Iris pigment epithelial cell (primary cell): ENCODE data around the gene RGS3.
"Not testable (repeated sequence)": the region's sequence is repeated elsewhere in the genome, so short reads cannot be mapped to it uniquely, and the experiment has no call there.

ENCODE experiments used
- DNase-seq: peaks from one replicate; pipeline ENCODE4 v3.0.0-alpha.2; 2011; ENCODE audit warnings: low read depth

The RGS3 gene

GRCh38 chr9:113488490-113488889, 25.0 kb downstream of the RGS3 start:
- DNase-seq: no peak

DNA sequence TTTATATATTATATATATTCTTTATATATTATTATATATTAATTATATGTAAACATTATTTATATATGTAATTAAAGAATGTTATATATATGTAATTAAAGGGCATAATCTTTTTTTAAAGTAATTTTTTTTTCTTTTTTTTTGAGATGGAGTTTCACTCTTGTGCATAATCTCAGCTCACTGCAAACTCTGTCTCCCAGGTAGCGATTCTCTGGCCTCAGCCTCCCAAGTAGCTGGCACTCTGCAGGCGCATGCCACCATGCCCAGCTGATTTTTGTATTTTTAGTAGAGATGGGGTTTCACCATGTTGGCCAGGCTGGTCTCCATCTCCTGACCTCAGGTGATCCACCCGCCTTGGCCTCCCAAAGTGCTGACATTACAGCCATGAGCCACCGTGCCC, 27.6 kb downstream of the RGS3 start:
- DNase-seq: not testable (repeated sequence)

DNA sequence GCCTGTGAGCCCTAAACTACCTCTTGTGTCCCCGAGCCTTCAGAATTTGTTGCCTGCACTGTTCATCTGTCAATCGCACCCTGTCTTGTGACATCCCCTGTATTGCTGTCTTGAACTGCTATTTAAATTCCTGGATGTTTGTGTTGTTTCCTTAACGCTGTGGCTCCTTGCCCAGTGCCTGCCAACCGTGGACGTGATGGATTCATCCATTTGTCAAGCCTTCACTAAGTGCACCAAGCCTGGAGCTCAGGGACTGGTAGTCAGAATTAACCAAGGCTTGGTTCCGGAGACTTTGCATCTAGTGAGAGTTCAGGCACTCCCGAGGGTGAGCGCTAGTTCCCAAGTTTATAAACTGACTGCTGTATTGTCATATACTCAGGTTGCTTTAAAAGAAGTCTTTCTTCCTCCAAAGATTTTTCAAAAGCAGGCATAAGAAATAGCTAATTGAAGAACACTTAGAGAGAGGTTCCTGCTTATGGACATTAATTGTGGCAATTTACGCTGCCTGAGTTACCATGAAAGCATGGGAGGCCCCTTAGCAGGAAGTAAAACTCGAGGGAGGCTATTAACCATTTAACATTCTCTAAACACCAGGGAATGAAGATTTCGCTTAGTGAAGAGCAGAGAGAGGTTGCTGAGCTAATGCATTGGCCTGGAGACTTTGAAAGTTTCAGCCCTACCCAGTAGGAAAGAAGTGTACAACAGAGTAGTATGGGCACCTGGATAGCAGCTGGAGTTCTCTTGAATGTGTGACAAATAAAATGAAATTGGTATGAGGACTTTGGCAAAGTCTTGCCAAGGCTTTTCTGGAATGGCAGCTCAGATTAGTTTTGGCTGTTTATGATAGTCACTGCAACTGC, 29.0 kb downstream of the RGS3 start:
- peak; percentile 36 for DNase-seq

DNA sequence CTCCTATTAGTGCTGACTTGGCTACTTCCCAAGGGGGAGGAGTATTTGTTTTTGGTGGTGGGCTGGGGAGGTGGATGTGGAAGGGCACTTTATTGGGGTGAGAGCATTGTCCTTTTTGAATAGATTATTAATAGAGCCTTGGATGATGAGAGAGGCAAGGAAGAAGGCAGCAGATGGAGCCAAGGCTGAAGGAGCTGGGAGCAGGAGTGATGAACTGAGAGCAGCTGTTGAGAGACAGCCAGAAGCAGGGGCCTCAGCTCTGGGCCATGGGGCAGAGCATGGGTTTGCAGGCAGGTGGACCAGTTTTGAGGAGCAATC, 29.6 kb downstream of the RGS3 start:
- DNase-seq: no peak

- no peak for DNase-seq
Observed at GRCh38 chr9:113495526-113495925, 32.0 kb downstream of the RGS3 start.

DNA sequence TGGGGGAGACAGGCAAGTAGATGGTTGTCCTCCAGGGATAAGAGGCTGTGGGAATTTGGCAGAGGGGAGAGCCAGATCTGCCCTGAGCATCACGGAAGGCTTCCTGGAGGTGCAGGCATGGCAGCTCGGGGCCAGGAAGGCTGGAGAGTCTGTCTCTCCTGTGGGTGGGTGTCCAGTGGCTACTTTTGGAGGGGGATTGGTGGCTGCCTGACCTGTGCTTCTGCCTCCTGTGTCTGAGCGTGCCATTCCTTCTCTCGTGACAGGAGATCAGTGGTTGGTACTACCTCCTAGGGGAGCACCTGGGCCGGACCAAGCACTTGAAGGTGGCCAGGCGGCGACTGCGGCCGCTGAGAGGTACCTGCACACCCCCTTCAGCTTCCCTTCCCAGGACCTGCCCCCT, 33.5 kb downstream of the RGS3 start:
- DNase-seq: no peak

DNA sequence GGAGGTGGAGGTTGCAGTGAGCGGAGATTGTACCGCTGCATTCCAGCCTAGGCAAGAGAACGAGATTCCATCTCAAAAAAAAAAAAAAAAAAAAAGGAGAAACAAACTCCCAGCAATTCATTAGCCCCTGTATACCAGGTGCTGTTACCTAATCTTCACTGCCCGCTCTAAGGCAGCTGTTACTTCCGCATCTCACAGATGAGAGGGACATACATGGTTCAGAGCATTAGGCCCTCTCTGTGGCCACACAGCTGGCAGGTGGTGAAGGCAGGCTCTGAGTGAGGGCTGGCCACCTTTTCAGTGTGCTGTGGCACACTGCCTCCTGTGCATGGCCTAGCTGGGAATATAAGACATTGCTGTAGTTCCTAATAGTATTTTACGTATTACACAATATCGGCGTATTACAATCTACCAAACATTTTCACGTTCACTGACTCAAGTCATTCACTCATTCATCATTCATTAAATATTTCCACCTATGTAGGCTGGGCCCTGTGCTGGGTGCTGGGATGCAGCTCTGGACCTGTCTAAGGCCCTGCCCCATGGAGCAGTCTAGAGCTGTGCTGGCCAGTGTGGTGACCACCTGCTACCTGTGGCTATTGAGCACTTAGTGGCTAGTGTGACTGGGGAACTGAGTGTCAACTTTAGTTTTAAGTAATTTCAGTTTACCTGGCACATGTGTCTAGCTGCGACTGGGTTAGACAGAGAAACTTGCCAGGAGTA, 35.8 kb downstream of the RGS3 start:
- no peak for DNase-seq

GRCh38 chr9:113499876-113500497, 36.5 kb downstream of the RGS3 start:
- no peak for DNase-seq

DNA sequence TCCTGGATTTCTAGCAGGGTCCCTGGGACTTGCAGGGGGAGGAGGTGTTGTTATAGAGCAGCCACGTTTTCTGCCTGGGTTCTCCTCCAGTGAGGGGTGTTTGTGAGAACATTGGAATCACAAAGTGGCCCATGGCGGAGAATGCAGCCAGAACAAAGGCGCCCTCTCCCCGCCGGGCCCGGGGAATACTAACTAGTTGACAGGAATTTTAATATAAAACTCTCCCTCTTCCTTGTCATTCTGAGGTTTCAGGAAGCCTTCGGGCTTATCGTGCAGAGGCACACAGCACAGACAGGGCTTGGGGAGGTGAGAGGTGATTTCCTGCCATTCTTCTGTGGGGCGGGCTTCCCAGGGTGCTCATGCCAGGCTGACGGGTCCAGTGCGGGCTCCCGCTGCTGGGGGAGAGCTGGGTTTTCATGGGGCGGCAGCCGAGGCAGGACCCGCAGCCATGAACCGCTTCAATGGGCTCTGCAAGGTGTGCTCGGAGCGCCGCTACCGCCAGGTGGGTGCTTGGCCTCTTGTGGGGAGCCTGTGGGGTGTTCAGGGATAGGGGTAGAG, 37.7 kb downstream of the RGS3 start:
- no peak for DNase-seq

DNA sequence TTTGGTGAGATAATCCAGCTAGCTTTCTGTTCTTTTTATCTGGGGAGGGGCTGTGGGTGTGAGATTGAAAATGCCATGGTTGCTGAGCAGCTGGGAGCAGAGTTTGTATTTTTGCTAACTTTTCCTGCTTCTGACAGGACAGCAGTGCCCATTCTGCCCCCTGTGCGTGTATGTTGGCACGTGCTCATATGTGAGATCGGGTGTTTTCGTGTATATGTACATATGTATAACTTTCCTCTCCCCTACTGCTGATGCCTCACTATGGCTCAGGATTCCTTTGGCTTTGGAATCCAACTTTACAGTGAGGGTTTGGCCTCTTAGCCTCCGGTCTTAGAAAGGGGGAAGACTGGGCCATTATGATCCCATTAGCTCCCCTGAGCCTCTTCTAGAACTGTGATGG, 38.3 kb downstream of the RGS3 start:
- no peak for DNase-seq

GRCh38 chr9:113502427-113503034, 39.0 kb downstream of the RGS3 start:
- no peak for DNase-seq

DNA sequence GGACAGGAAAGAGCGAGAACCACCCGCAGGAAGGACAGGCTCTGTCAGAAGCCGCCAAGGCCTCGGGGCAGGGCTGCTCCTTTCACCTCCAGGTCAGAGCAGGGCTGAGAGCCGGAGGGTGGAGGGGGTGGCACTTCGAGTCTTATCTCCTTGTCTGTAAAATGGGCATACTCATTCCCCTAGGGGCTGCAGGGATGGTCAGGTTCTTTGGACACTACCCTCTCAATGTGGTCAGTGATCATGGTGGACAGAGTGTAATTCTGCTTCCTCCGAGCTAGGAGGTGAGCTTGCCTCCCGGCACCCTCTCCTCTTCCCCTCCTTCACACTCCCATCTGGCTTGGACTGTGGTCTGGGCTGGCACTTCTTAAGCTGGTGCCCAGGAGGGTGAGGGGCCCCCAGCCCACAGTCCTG, 39.6 kb downstream of the RGS3 start:
- no peak for DNase-seq

DNA sequence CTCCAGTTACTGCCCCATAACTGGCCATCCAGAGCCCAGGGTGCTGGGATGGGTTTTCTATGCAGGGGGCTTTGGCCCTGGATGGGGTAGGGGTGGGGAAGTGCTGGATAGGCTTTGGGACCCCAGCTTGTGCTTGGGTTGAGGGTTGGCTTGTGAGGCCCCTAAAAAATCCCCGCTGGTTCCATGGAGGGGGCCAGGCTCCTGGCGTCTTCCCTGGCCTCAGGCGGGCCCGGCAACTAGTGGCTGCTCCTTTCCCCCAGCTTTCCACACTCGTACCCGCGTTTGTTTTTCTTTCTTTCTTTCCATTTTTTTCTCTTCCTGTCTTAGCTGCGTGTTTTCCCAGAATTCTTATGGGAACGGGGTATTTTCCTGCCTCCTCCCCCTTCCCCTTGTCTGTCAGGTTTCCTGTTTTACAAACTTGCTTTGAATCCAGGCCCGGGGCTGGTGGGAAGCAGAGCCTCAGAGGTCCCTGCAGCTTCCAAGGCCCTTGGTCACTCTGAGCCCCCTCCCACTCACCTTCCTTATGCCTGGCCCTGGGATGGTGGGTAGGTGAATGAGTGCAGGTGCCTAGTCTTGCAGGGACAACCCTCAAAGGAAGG, 40.2 kb downstream of the RGS3 start:
- DNase-seq: peak; percentile 10

GRCh38 chr9:113504725-113505590, 41.4 kb downstream of the RGS3 start:
- peak; percentile 11 for DNase-seq

GRCh38 chr9:113506090-113506589, 42.6 kb downstream of the RGS3 start:
- no peak for DNase-seq

GRCh38 chr9:113507256-113507655, 43.7 kb downstream of the RGS3 start:
- no peak for DNase-seq

DNA sequence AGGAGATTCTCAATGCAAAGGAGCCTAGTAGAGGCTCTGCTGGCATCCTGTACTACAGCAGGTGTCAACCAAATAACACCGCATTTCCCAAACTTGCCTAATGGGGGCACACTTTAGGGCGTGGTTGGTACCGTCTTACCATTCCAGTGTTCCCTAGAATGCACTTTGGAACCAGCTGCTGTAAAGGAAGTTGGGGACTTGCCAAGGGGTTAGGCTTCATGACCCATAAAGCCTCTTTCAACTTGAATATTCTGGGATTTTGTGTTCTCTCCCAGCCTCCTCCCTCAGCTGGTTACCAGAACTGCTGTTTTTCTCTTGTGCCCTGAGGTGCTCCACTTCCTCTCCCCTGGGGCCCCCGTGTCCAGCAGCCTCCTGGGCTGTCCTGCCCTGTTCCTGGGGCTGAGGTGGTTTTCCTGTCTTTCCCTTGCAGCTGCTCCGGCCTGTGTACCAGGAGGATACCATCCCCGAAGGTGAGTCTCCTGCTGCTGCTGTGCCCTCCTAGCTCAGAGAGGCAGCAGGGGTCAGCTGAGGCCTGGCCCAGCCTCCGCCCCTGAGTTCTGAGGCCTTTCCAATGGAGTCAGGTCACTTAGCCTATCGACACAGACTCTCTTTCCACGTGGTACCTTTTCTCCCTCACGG, 44.7 kb downstream of the RGS3 start:
- no peak for DNase-seq

DNA sequence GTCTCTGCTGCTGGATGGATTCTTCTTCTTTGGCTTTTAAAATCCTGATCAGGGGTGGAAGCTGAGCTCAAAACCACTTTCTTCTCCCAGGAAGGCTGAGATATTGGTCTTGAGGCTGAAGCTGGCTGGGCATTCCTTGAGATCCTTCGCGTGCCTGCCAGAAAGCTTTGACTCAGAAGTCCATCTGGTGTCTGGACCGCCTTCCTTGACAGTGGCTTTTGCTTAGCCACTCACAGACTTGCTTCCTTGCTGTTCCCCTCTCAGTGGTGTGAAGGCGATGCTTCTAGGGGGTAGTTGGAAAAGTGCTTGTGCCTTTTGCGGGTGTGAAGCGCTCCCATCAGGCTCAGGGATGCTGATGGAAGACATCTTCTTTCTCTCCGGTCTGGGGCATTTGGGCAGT, 45.9 kb downstream of the RGS3 start:
- peak; percentile 44 for DNase-seq

DNA sequence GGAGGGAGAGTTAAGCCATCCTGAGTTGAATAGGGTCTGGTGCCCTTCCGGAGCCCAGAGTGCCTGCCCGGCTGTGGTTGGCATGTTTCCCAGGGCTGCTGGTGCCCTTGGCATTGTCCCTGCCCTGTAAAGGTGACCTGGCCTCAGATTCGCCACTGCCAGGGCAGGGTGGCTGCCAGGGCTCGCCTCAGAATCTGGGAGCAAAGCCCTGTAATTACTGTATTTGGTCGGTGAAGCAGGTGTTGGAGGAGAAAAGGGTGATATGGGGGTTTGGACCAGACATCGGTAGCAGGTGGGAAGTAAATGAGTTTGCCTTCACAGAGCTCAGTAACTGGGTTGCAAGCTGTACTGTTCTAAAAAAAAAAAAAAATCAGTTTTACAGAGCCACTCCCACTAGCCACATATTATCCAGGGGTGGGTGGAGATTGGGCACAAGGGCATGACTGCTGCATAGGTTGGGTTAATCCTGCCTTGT, 47.6 kb downstream of the RGS3 start:
- DNase-seq: no peak
